GM21367 (cell line): Measurements from ENCODE around the gene VSTM4.

Experiments used
- ATAC-seq: cut with Tn5 transposase; IDR thresholded peaks from one replicate; pipeline ENCODE4 v1.9.1; 2021; ENCODE audit not compliant: unreplicated experiment

The VSTM4 gene

GRCh38 chr10:48973065-48973464 is 142.3 kb downstream of the VSTM4 start:
- no peak for ATAC-seq

GRCh38 chr10:48970654-48971053 is 144.7 kb downstream of the VSTM4 start:
- no peak for ATAC-seq

GRCh38 chr10:48970046-48970445 is 145.3 kb downstream of the VSTM4 start:
- ATAC-seq: no peak

GRCh38 chr10:48968036-48968435 is 147.3 kb downstream of the VSTM4 start:
- ATAC-seq: no peak

DNA sequence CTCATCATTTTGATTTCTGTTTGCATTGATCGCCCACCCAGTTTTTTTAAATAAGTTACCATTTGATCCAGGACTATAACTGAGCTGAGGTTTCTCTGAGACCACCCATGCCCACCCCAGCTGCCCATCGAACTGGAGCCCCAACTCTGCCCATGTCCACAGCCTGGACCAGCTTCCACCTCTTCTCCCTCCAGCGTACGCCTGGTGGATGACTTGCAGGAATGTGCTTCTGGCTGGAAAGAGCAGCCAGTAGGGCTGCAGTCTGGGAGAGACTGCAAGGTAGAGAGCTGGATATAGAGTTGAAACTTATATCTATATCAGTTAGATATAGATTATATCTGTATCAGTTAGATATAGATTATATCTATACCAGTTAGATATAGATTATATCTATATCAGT is 149.9 kb downstream of the VSTM4 start:
- ATAC-seq: no peak
